Esophagus (tissue), 2 donors: Measurements from ENCODE around the gene SHF. TPM values are rescaled to one million over a fixed set of nuclear protein-coding genes. Genes with fewer than 3 reads are reported as not detected.

Experiments used
- H3K27ac ChIP-seq, 2 donors: one replicate each; pipeline ENCODE4 v1.5.1; 2013; ENCODE audit warnings: low read depth in 2 of 2, mild to moderate bottlenecking in 2 of 2, inconsistent platforms in 1 of 2, low read length in 1 of 2, moderate library complexity in 1 of 2
- H3K27me3 ChIP-seq, 2 donors: one replicate each; pipeline ENCODE4 v1.6.1; 2013; ENCODE audit warnings: low read length in 2 of 2, control low read depth in 1 of 2, mild to moderate bottlenecking in 1 of 2; ENCODE audit not compliant: insufficient read depth in 2 of 2, control insufficient read depth in 1 of 2
- H3K36me3 ChIP-seq, 2 donors: one replicate each; pipeline ENCODE4 v1.6.1; 2013; ENCODE audit warnings: low read length in 1 of 2; ENCODE audit not compliant: control insufficient read depth in 2 of 2, insufficient read depth in 2 of 2
- H3K4me1 ChIP-seq, 2 donors: one replicate each; pipeline ENCODE4 v1.6.1; 2013; ENCODE audit warnings: low read length in 1 of 2; ENCODE audit not compliant: control insufficient read depth in 2 of 2, insufficient read depth in 2 of 2
- H3K4me3 ChIP-seq, 2 donors: one replicate each; pipeline ENCODE4 v1.5.1; 2013; ENCODE audit warnings: low read length in 2 of 2, mild to moderate bottlenecking in 2 of 2, low read depth in 1 of 2, moderate library complexity in 1 of 2
- H3K9me3 ChIP-seq, 2 donors: one replicate each; pipeline ENCODE4 v1.6.1; 2013; ENCODE audit warnings: mild to moderate bottlenecking in 2 of 2, low read depth in 1 of 2, low read length in 1 of 2, moderate library complexity in 1 of 2; ENCODE audit not compliant: control insufficient read depth in 2 of 2, insufficient read depth in 1 of 2
- WGBS, 2 donors: extraction: QIAGEN DNeasy Blood & Tissue Kit; methylation state at CpG; one replicate each; pipeline ENCODE4 v1.1.7; 2013; 5-methylcytosine and 5-hydroxymethylcytosine counted together
- polyA plus RNA-seq, 2 donors: library from polyadenylated mRNA; stranded (reverse); fragments of 200-250 nt; gene quantifications; one replicate each; pipeline ENCODE4 v1.2.3, GENCODE V29; 2013
- donor health status: healthy with polysubstance abuse.
- donor health status: Bipolar disorder and iron deficiency.

Gene SHF
- polyA plus RNA-seq, 2 donors, result 2.1 to 2.4 TPM

DNA sequence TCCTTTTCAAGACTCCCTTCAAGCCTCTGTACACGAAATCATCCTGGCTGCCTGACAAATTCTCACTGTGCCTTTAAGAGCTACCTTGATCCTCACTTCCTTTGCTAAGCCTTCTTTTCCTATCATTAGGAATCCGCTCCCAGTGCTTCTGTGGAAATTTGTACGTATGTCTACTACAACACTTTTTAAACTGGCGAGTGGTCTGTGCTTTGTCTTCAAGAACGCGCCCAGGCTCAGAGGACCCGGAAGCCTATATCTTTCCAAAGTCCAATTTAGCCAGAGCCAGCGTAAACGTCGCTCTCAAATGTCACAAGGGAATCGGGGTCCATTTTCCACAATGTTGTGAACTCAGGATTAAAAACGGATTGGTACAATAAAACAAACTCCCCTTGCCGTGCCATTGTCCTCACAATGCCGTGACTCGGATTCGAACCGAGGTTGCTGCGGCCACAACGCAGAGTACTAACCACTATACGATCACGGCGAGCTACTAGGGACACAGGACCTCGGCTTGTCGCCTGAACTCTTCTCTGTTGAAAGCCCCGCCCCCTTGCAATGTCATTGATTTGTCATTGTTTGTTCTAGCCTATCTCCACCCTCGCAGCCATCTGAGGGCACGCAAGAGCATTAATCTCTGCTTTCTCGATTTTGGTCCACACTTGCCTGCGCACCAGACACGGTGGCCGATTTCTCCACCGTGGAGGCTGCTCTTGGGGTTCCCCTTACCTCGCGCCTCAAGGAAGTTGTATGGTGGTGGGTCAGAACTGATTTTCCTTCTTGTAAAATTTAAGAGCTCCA lies 12.4 kb upstream of the SHF start:
- H3K27ac ChIP-seq, result peak overlapping the region; percentile 93 to 100
- 0 to 1% methylated on average over 34 of the region's 34 CpGs for WGBS, 2 donors
- H3K27me3 ChIP-seq, result no peaks in the 10 kb centered on the region
- H3K36me3 ChIP-seq, result no peaks in the 10 kb centered on the region
- H3K4me1 ChIP-seq, result no peaks in the 10 kb centered on the region
- H3K4me3 ChIP-seq, result peak overlapping the region; percentile 58 to 73
- no peaks in the 10 kb centered on the region for H3K9me3 ChIP-seq

DNA sequence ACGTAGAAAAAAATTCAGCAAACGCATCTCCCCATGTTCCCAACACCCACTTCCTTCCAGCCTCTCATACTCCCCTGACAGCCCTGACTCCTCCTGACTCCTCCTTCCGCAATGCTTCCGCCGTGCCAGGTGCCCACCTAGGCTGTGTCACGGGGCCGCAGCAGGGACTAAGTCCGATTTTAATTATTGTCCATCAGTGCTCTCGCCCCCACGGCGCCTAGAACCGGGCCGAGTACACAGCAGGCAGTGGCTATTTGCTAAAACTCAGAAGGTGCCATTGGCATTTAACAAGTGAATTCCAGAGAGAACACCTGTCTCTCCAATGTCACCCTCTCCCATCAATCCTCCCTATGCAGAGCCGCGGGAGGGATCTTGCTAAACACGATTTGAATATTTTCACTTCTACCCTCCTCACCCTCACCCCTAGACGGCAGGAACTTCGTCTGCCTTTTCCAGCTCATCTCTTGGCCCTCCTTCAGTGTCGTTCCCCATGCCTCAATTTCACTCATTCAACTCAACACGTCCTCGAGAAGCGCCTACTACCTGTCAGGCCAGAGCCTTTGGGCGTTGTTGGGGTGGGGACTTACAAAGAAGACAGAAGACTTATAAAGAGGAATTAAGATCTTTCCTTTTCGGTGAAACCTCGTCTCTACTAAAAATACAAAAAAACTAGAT lies 11.5 kb upstream of the SHF start:
- H3K4me3 ChIP-seq, result peak overlapping the region; percentile 60 to 73
- H3K9me3 ChIP-seq, result no peaks in the 10 kb centered on the region
- H3K4me1 ChIP-seq, result no peaks in the 10 kb centered on the region
- no peaks in the 10 kb centered on the region for H3K27me3 ChIP-seq
- H3K27ac ChIP-seq, result peak overlapping the region; percentile 93 to 98
- 0 to 2% methylated on average over 25 of the region's 25 CpGs for WGBS, 2 donors
- no peaks in the 10 kb centered on the region for H3K36me3 ChIP-seq

DNA sequence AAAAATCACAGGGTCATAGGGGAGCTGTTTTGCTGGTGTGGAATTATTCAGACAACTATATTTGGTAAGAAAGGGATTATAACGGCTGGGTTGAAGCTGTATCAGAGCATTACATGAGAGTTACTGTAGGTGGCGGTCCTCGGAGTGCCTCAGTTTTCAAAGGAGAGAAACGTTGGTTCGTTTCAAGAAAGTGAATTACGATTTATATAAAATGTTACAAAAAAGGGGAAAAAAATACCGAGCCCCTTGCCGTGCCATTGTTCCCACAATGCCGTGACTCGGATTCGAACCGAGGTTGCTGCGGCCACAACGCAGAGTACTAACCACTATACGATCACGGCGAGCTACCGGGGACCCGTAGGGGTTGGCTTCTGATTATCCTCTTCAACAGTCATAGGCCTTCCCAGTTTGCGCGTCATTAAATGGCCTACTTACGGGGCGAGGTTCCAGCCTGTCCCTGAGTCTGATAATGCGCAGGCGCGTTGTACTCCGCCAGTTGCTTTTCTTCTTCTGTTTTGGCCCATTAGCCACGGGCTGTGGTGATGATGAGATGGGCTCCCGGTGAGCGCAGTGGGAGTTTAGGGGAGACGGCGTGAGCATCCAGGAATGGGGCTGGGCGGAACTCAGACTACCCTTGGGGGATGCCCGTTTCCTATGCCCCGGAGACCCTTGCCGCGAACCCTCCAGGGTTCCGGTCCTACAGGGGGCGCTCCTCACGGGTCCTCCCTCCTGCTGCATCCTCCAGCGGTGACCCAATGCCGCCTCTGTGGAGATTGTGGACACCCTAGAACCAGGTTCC lies 10.8 kb upstream of the SHF start:
- H3K9me3 ChIP-seq, result no peaks in the 10 kb centered on the region
- H3K4me1 ChIP-seq, result no peaks in the 10 kb centered on the region
- WGBS, 2 donors, result 0% methylated on average over 42 of the region's 42 CpGs
- H3K27me3 ChIP-seq, result no peaks in the 10 kb centered on the region
- H3K36me3 ChIP-seq, result no peaks in the 10 kb centered on the region
- H3K4me3 ChIP-seq, result peak overlapping the region; percentile 60 to 73
- peak overlapping the region; percentile 93 to 98 for H3K27ac ChIP-seq

DNA sequence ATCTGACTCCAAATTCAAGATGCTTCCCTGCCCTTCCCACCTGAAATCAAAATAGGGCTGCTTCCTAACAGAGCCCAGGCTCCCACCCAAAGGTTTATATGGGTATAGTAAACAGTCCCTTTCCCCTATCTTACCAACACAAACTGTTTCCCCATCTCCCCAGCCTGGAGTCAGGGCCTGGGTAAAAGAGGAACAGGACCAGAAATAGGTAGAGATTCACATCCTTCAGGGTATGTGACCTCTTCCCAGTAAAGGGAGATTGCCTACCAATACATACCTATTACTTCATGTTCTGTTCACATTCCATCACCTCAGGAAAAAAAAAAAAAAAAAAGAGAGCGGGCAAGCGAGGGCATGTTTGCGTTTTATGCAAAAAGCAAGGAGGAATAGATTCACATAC lies 9.7 kb upstream of the SHF start:
- Histone ChIP-seq H3K4me3 (no peak overlapping the region), H3K36me3 (no peaks in the 10 kb centered on the region), H3K4me1 (no peaks in the 10 kb centered on the region), H3K27ac (peak overlapping the region in 1 of 2 donors; percentile 53), H3K9me3 (no peaks in the 10 kb centered on the region), H3K27me3 (no peaks in the 10 kb centered on the region)
- 54 to 72% methylated on average over 3 of the region's 3 CpGs for WGBS, 2 donors

DNA sequence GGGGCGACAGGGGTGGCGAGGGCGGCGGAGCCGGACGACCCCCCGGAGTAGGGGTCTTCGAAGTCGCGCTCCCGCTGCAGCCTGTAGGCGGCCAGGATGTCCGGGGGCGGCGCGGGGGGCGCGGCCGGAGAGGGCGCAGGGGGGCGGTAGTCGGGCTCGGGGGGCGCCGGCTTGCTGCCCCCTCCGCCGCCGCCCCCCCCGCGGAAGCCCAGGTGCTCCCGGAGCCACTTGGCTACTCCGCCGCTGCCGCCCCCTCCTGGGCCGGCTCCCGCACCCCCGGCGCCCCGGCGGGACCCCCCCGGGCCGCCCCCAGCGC lies 230 bp downstream of the SHF start:
- Histone ChIP-seq H3K4me1 (peaks cover 3 to 8% of the 10 kb centered on the region in 2 donors), H3K27ac (peak overlapping the region; percentile 50 to 51), H3K4me3 (peak overlapping the region; percentile 33 to 53), H3K9me3 (no peaks in the 10 kb centered on the region), H3K36me3 (no peaks in the 10 kb centered on the region), H3K27me3 (no peaks in the 10 kb centered on the region)
- WGBS, 2 donors, result 1 to 3% methylated on average over 10 to 43 of the region's 43 CpGs

DNA sequence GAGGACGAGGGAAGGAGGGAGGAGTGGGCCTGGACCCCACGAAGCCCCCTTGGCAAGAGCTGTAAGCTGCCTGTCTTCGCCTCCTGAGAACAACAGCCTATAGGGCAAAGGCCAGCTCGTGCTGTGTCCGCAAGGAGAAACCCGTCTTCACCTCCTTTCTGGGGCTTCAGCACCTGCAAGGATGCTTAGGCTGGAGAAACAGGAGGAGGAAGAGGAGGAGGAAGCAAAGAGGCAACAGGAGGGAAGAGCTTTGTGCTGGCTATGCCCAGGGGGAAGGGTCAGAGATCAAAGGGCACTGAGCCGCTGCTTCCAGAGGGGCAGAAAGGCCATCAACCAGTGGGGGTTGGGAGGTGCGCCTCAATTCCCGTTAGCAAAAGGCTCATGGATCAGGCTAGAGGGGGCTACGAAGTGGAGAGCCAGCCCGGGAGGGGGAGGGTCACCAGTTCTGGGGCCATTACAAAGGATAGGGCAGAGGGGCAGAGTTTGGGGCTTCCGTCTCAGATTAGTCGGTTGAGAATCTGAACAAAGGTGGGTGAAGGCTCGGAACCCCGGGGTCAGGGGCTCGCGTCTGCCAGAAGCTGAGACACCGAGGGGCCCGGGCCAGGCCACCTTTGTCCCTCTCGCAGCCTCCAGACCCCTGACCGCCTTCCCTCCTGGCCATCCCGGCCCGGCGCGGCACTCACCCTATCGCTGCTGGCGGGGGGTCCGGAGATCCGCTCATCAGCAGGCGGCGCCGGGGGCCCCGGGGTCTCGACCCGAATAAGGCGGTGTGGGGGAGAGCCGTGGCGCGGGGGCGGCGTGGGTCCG lies 792 bp downstream of the SHF start:
- H3K4me3 ChIP-seq, result peak overlapping the region; percentile 33 to 53
- H3K9me3 ChIP-seq, result no peaks in the 10 kb centered on the region
- peak overlapping the region; percentile 50 to 51 for H3K27ac ChIP-seq
- H3K4me1 ChIP-seq, result peaks cover 3 to 8% of the 10 kb centered on the region in 2 donors
- 16 to 20% methylated on average over 35 to 42 of the region's 42 CpGs for WGBS, 2 donors
- no peaks in the 10 kb centered on the region for H3K27me3 ChIP-seq
- no peaks in the 10 kb centered on the region for H3K36me3 ChIP-seq

DNA sequence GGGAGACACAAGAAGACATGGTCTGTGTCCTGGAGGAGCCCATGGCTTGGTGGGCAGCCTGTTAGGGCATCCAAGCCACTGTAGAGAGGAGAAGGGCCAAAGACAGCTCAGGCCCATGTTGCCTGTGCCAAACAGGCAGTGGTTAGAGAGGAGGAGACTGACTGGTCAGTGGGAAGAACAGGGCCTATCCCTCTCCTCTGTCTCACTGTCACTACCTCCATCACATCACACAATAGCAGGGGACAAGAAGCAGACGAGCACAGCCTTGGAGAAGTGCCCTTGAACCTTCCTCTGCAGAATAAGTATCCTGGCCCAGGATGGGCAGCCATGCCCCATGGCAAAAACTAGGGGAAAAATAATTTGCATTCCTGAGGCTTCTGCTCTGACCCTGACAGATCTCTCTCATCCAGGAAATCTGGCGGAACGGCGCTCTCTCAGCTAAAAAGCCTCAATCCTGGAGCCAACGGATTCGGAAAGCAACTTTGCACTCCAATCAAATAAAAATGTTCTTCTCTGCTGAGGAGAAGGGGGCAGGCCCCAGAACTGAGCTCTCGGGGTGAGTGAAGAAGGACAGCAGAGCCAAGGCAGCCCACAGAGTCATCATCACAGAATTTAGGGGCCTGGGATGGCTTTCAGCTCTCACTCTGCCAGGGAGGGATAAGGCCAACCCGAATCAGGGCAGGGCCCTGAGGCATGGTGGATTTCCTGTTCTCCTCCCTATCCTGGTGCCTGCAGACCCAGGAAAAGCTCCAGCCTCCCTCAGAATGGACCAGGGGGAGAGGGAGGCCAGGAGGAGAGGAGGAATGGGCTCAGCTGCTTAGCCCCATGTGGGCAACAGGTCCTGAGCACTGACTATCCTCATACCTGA lies 1.6 kb downstream of the SHF start:
- 54 to 57% methylated on average over 8 of the region's 8 CpGs for WGBS, 2 donors
- peaks cover 3 to 8% of the 10 kb centered on the region in 2 donors for H3K4me1 ChIP-seq

DNA sequence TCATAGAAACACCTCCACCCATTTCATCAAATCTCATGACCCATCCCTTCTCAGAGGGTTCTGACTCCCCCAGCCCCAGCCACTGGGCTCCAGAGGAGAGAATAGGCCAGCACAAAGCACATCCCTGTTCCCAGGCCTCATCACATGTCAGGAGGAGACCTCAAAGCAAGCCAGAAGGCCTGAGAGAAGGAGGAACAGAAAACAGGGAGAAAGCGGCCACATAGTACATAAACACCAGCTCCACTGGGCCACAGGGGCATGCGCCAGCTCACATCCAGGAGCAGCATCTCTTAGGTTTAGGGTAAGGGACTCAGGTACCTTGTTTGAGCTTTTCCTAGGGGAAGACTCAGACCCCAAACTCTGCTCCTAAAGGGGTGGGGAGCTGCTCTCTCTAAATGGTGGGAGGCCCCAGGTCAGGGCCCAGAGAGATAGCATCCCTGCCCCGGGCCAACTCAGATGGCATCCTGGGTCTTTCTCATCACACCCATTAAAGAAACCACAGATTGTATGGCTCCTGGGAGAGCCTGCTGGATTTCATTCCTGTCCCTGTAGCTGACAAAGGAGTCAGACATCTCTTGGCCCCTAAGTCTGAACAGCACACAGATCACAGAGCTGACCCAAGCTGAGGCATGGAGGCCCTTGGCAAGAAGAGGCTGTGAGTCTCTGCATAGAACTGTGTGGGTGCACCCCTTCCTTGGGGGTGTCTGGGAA lies 2.5 kb downstream of the SHF start:
- 84 to 88% methylated on average over 3 of the region's 3 CpGs for WGBS, 2 donors
- no peaks in the 10 kb centered on the region for H3K36me3 ChIP-seq
- H3K27me3 ChIP-seq, result no peaks in the 10 kb centered on the region
- no peaks in the 10 kb centered on the region for H3K9me3 ChIP-seq
- peaks cover 3 to 10% of the 10 kb centered on the region in 2 donors for H3K4me1 ChIP-seq
- H3K27ac ChIP-seq, result no peak overlapping the region
- no peak overlapping the region for H3K4me3 ChIP-seq

More for the DNA sequence above, 1.6 kb downstream of the SHF start:
- Histone ChIP-seq H3K27ac (peak overlapping the region; percentile 26 to 47), H3K9me3 (no peaks in the 10 kb centered on the region), H3K4me3 (peak overlapping the region in 1 of 2 donors; percentile 2), H3K27me3 (no peaks in the 10 kb centered on the region), H3K36me3 (no peaks in the 10 kb centered on the region)
